KMS-11 (cell line): ENCODE measurements around the gene CLDN1.

Source experiments
- H2AFZ ChIP-seq: fragments of 200-600 bp; sonication (generic); 2 replicates; pipeline ENCODE4 v1.6.1; 2016; ENCODE audit warnings: antibody characterized with exemption, mixed run types, low read depth
- H3K27ac ChIP-seq: fragments of 200-600 bp; sonication (generic); 2 replicates; pipeline ENCODE4 v1.6.1; 2016; ENCODE audit warnings: mild to moderate bottlenecking, mixed run types
- H3K27me3 ChIP-seq: fragments of 200-600 bp; sonication (generic); 2 replicates; pipeline ENCODE4 v1.6.1; 2017; ENCODE audit warnings: mild to moderate bottlenecking, low read depth, mixed run types, moderate library complexity; ENCODE audit not compliant: insufficient read depth
- H3K36me3 ChIP-seq: fragments of 200-600 bp; sonication (generic); 2 replicates; pipeline ENCODE4 v1.6.1; 2017; ENCODE audit warnings: mild to moderate bottlenecking, mixed run types; ENCODE audit not compliant: insufficient read depth
- H3K4me1 ChIP-seq: fragments of 200-600 bp; sonication (generic); 2 replicates; pipeline ENCODE4 v1.6.1; 2016; ENCODE audit warnings: mild to moderate bottlenecking, low read depth, mixed run types; ENCODE audit not compliant: poor library complexity, severe bottlenecking
- H3K4me2 ChIP-seq: fragments of 200-600 bp; sonication (generic); 2 replicates; pipeline ENCODE4 v1.7.0; 2016; ENCODE audit warnings: mild to moderate bottlenecking, mixed run types
- H3K4me3 ChIP-seq: fragments of 200-600 bp; sonication (generic); IDR thresholded peaks from 2 replicates; pipeline ENCODE4 v1.6.1; 2017; ENCODE audit warnings: low read depth, low read length, mixed read lengths; ENCODE audit not compliant: insufficient read depth
- H3K79me2 ChIP-seq: fragments of 200-600 bp; sonication (generic); 2 replicates; pipeline ENCODE4 v1.6.1; 2016; ENCODE audit warnings: low read depth, mixed run types; ENCODE audit not compliant: insufficient read depth
- H3K9ac ChIP-seq: fragments of 200-600 bp; sonication (generic); 2 replicates; pipeline ENCODE4 v1.6.1; 2016; ENCODE audit warnings: mild to moderate bottlenecking, mixed run types
- H4K20me1 ChIP-seq: fragments of 200-600 bp; sonication (generic); 2 replicates; pipeline ENCODE4 v1.6.1; 2016; ENCODE audit warnings: mild to moderate bottlenecking, mixed run types; ENCODE audit not compliant: insufficient read depth
- CTCF ChIP-seq: fragments of 200-600 bp; sonication (generic); conservative IDR thresholded peaks from 2 replicates; pipeline ENCODE4 v1.6.1; 2017; ENCODE audit warnings: low read depth, mild to moderate bottlenecking, antibody characterized with exemption, low read length, moderate library complexity, mixed read lengths

CLDN1 gene

DNA sequence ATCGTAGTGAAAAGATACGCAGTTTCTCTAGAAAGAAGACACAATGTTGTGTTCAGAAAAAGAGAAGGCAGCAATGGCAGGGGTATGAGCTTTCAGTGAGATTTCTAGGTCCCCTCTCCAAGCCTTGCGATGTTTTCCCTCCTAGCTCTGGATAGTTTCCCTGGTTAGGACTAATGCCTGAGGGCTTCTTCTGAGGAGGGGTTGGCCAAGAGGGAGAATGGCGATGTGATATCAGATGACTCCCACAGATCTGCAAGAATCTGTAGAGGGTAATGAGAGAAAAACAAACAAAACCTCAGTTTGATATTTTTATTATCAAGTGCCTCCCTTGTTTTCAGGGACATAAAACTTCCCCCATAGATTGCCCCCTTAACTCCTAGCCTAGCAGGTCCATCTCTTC, 4.1 kb upstream of the CLDN1 start:
- Histone ChIP-seq H4K20me1 (no peaks in the 10 kb centered on the region), H3K27me3 (no peaks in the 10 kb centered on the region), H3K4me3 (no peak overlapping the region), H3K79me2 (no peaks in the 10 kb centered on the region), H3K4me1 (no peaks in the 10 kb centered on the region), H3K9ac (no peak overlapping the region), H3K36me3 (no peaks in the 10 kb centered on the region), H3K27ac (no peak overlapping the region), H2AFZ (no peak overlapping the region), H3K4me2 (no peak overlapping the region)
- no peak for TF ChIP-seq CTCF

DNA sequence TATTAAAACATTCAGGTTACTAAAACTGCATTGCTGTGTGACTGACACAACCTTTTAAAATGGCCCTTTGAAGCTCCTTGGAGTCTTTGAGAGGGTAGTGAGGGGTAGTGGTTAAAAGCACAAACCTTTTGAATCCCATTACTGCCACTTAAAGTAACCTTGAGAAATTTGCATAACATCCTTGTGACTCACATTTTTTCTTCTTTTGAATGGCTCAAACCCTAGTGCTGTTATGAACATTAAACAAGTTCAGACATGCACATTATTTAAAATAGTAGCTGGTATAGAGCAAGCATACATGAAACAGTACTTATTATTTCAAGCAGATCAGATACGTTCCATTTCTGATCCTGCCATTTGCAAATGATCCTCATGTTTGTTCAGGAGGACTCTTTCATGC, 3.7 kb upstream of the CLDN1 start:
- TF ChIP-seq CTCF, result no peak
- no peaks in the 10 kb centered on the region for H3K36me3 ChIP-seq
- no peaks in the 10 kb centered on the region for H3K79me2 ChIP-seq
- H2AFZ ChIP-seq, result no peak overlapping the region
- no peak overlapping the region for H3K4me2 ChIP-seq
- no peak overlapping the region for H3K4me3 ChIP-seq
- no peaks in the 10 kb centered on the region for H3K27me3 ChIP-seq
- H4K20me1 ChIP-seq, result no peaks in the 10 kb centered on the region
- H3K4me1 ChIP-seq, result no peaks in the 10 kb centered on the region
- H3K27ac ChIP-seq, result no peak overlapping the region
- H3K9ac ChIP-seq, result no peak overlapping the region

GRCh38 chr3:190323246-190323626, 990 bp upstream of the CLDN1 start:
- Histone ChIP-seq H3K27ac (no peak overlapping the region), H3K27me3 (no peaks in the 10 kb centered on the region), H3K4me1 (no peaks in the 10 kb centered on the region), H3K4me3 (no peak overlapping the region), H3K36me3 (no peaks in the 10 kb centered on the region), H4K20me1 (no peaks in the 10 kb centered on the region), H3K4me2 (no peak overlapping the region), H3K79me2 (no peaks in the 10 kb centered on the region), H3K9ac (no peak overlapping the region), H2AFZ (no peak overlapping the region)
- TF ChIP-seq CTCF, result no peak

GRCh38 chr3:190322604-190323245, 479 bp upstream of the CLDN1 start:
- Histone ChIP-seq H3K4me1 (no peaks in the 10 kb centered on the region), H3K9ac (no peak overlapping the region), H3K27me3 (no peaks in the 10 kb centered on the region), H3K79me2 (no peaks in the 10 kb centered on the region), H4K20me1 (no peaks in the 10 kb centered on the region), H3K4me3 (no peak overlapping the region), H2AFZ (0 out of 2 replicates have a peak overlapping the region, but pooled peaks have one; percentile 8), H3K4me2 (0 out of 2 replicates have a peak overlapping the region, but pooled peaks have one; percentile 14), H3K27ac (no peak overlapping the region), H3K36me3 (no peaks in the 10 kb centered on the region)
- 0 out of 2 replicates have a peak, but pooled peaks have one; percentile 3 for TF ChIP-seq CTCF
